ENCODE measurements around the gene CLDN34. TPM values are rescaled to one million over a fixed set of nuclear protein-coding genes. Genes with fewer than 3 reads are reported as not detected.

CLDN34 gene
- total and polyA plus RNA-seq, 2 of the 13 experiments (the other 11 are each of a cell fraction or from before 2014, with no cell fraction given) = not detected

GRCh38 chrX:10014462-10015354 lies 47.5 kb downstream of the CLDN34 start (continued):
- TF ChIP-seq AGO1 (IDR thresholded peaks at IDR 0.05; ENCODE audit: low read depth, low read length, poor library complexity, severe bottlenecking) = no peak
- TF ChIP-seq REL (CRISPR knock-in tag; conservative IDR thresholded peaks at IDR 0.05) = no peak
- no peak for TF ChIP-seq NR1H2 (CRISPR knock-in tag; IDR thresholded peaks at IDR 0.05; ENCODE audit: borderline replicate concordance, low read depth)
- TF ChIP-seq ZSCAN25 (CRISPR knock-in tag; IDR thresholded peaks at IDR 0.05) = no peak
- TF ChIP-seq ZNF850 (CRISPR knock-in tag; conservative IDR thresholded peaks at IDR 0.05) = no peak
- TF ChIP-seq ZFP90 (CRISPR knock-in tag; IDR thresholded peaks at IDR 0.05; ENCODE audit: borderline replicate concordance) = no peak
- TF ChIP-seq, protein P1, sequence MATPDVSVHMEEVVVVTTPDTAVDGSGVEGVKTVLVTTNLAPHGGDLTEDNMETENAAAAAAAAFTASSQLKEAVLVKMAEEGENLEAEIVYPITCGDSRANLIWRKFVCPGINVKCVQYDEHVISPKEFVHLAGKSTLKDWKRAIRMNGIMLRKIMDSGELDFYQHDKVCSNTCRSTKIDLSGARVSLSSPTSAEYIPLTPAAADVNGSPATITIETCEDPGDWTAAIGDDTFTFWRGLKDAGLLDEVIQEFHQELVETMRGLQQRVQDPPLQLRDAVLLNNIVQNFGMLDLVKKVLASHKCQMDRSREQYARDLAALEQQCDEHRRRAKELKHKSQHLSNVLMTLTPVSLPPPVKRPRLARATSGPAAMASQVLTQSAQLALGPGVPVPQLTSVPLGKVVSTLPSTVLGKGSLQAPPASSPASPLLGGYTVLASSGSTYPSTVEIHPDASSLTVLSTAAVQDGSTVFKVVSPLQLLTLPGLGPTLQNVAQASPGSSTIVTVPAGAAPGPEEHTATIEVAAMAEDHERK (CRISPR knock-in tag; IDR thresholded peaks at IDR 0.05; ENCODE audit: low read depth) = no peak
- TF ChIP-seq TAF15 (IDR thresholded peaks at IDR 0.05; ENCODE audit: low read depth, low read length, poor library complexity, severe bottlenecking) = no peak
- TF ChIP-seq SKI (IDR thresholded peaks at IDR 0.05; ENCODE audit: partially characterized antibody) = no peak
- TF ChIP-seq MEF2D (CRISPR knock-in tag; IDR thresholded peaks at IDR 0.05) = no peak
- no peak for TF ChIP-seq ZNF20 (CRISPR knock-in tag; IDR thresholded peaks at IDR 0.05)
- TF ChIP-seq ZMYM2 (CRISPR knock-in tag; IDR thresholded peaks at IDR 0.05) = peak; percentile 38; the same call in 1 of the 2 replicates
- TF ChIP-seq ZNF530 (CRISPR knock-in tag; IDR thresholded peaks at IDR 0.05; ENCODE audit: low read depth) = no peak
- TF ChIP-seq ZBTB20 (CRISPR knock-in tag; IDR thresholded peaks at IDR 0.05; ENCODE audit: borderline replicate concordance, low read depth) = no peak
- no peak for TF ChIP-seq TBX3 (IDR thresholded peaks at IDR 0.05; ENCODE audit: borderline replicate concordance)
- 0 out of 2 replicates have a peak, but pooled peaks have one; percentile 22 for TF ChIP-seq ARID5B (CRISPR knock-in tag; IDR thresholded peaks at IDR 0.05)
- no peak for TF ChIP-seq NFIC (IDR thresholded peaks at IDR 0.05; ENCODE audit: low read length)
- TF ChIP-seq NKX3-1 (CRISPR knock-in tag; IDR thresholded peaks at IDR 0.05) = no peak
- no peak for TF ChIP-seq POLR2A (IDR thresholded peaks at IDR 0.05; ENCODE audit: insufficient read depth in 1 of 2, low read depth in 2 of 2, low read length in 2 of 2)
- TF ChIP-seq NR2F2 (IDR thresholded peaks at IDR 0.05; ENCODE audit: borderline replicate concordance, low read depth) = no peak
- TF ChIP-seq ZMYM4 (CRISPR knock-in tag; IDR thresholded peaks at IDR 0.05) = no peak
- no peak for TF ChIP-seq JUNB (CRISPR knock-in tag; IDR thresholded peaks at IDR 0.05; ENCODE audit: borderline replicate concordance)
- TF ChIP-seq HNRNPH1 (optimal IDR thresholded peaks at IDR 0.05; ENCODE audit: low read depth, low read length) = no peak
- 0 out of 2 replicates have a peak, but pooled peaks have one; percentile 30 for TF ChIP-seq KMT2B (CRISPR knock-in tag; IDR thresholded peaks at IDR 0.05)
- no peak for TF ChIP-seq ZFAT (CRISPR knock-in tag; conservative IDR thresholded peaks at IDR 0.05)
- peak; percentile 48 for TF ChIP-seq PHF8 (CRISPR knock-in tag; IDR thresholded peaks at IDR 0.05)
